Thyroid gland (tissue), 4 donors: ENCODE measurements around the gene BCAS1. TPM values are rescaled to one million over a fixed set of nuclear protein-coding genes. Genes with fewer than 3 reads are reported as not detected.

Experiments
- DNase-seq, 2 donors: peaks; one replicate each; pipeline ENCODE4 v3.0.0-alpha.2; 2019
- H3K27ac ChIP-seq, 3 donors: fragments of 200-600 bp; sonication (generic); 1 replicate in 2 of 3; 2 replicates in 1 of 3; pipeline ENCODE4 v1.5.1; 2016 to 2019; ENCODE audit warnings: mild to moderate bottlenecking in 1 of 3, moderate library complexity in 1 of 3
- H3K27me3 ChIP-seq: fragments of 200-600 bp; sonication (generic); one replicate; pipeline ENCODE4 v1.5.1; 2019
- H3K36me3 ChIP-seq, 2 donors: fragments of 200-600 bp; sonication (generic); one replicate each; pipeline ENCODE4 v1.5.1; 2016 to 2019
- H3K4me1 ChIP-seq, 2 donors: fragments of 200-600 bp; sonication (generic); one replicate each; pipeline ENCODE4 v1.5.1; 2017 to 2019
- H3K4me3 ChIP-seq, 3 donors: fragments of 200-600 bp; sonication (generic); replicated peaks in 1 of 3; 1 replicate in 2 of 3; 2 replicates in 1 of 3; pipeline ENCODE4 v1.5.1; 2016; ENCODE audit warnings: mild to moderate bottlenecking in 1 of 3
- H3K9me3 ChIP-seq: fragments of 200-600 bp; sonication (generic); one replicate; pipeline ENCODE4 v1.5.1; 2017
- CTCF ChIP-seq, 6 experiments: fragments of 200-600 bp in 3 of 6; fragments of 450-650 bp in 3 of 6; sonication (generic) in 3 of 6; IDR thresholded peaks; one replicate each; pipeline ENCODE4 v1.5.1; 2016 to 2019; ENCODE audit warnings: antibody characterized with exemption in 6 of 6, mild to moderate bottlenecking in 2 of 6, inconsistent platforms in 1 of 6, moderate library complexity in 1 of 6
- POLR2A ChIP-seq, 2 donors: fragments of 450-650 bp; IDR thresholded peaks; one replicate each; pipeline ENCODE4 v1.6.1; 2017; ENCODE audit warnings: antibody characterized with exemption in 2 of 2, mild to moderate bottlenecking in 2 of 2, moderate library complexity in 1 of 2
- WGBS, 2 donors: methylation state at CpG; one replicate each; pipeline ENCODE4 v1.1.5; 2017; 5-methylcytosine and 5-hydroxymethylcytosine counted together
- intact Hi-C: fragments of 100-400 bp; cut with DNase I; formaldehyde crosslinking; loops from one replicate; pipeline ENCODE4 v1.15.1; 2023
- total RNA-seq, 4 donors: library from RNA; depleted of rRNA; stranded (reverse); fragments of >200 nt; gene quantifications; one replicate each; pipeline ENCODE4 v1.2.3, GENCODE V29; 2016

BCAS1 gene
- total RNA-seq, 4 donors from 2014 or later = 0.11 TPM; not detected in 3

- H3K4me3 ChIP-seq = no peak overlapping the region
- intact Hi-C loops = no loop called here
- H3K36me3 ChIP-seq = no peaks in the 10 kb centered on the region
- H3K27me3 ChIP-seq = no peaks in the 10 kb centered on the region
- no peaks in the 10 kb centered on the region for H3K4me1 ChIP-seq
- 92 to 97% methylated on average over 8 of the region's 8 CpGs for WGBS, 2 donors
- H3K27ac ChIP-seq = no peak overlapping the region
- TF ChIP-seq CTCF (IDR thresholded peaks at IDR 0.05) = no peak
- TF ChIP-seq POLR2A (IDR thresholded peaks at IDR 0.05) = no peak
- DNase-seq = no peak
- no peaks in the 10 kb centered on the region for H3K9me3 ChIP-seq
These were observed 85.3 kb downstream of the BCAS1 start for GRCh38 chr20:53985150-53985518.

- DNase-seq = no peak
- no peak overlapping the region for H3K27ac ChIP-seq
These were observed 85.8 kb downstream of the BCAS1 start for GRCh38 chr20:53984356-53985149.

GRCh38 chr20:53983401-53983800 is 87.0 kb downstream of the BCAS1 start:
- H3K4me1 ChIP-seq = no peaks in the 10 kb centered on the region
- H3K9me3 ChIP-seq = no peaks in the 10 kb centered on the region
- H3K27me3 ChIP-seq = no peaks in the 10 kb centered on the region
- H3K4me3 ChIP-seq = no peak overlapping the region
- no peak overlapping the region for H3K27ac ChIP-seq
- intact Hi-C loops = no loop called here
- TF ChIP-seq POLR2A (IDR thresholded peaks at IDR 0.05) = no peak
- TF ChIP-seq CTCF (IDR thresholded peaks at IDR 0.05) = no peak
- H3K36me3 ChIP-seq = no peaks in the 10 kb centered on the region
- DNase-seq = no peak
- WGBS, 2 donors = 87 to 88% methylated on average over 3 of the region's 3 CpGs

More at GRCh38 chr20:53984356-53985149, 85.8 kb downstream of the BCAS1 start:
- intact Hi-C loops = no loop called here
- no peaks in the 10 kb centered on the region for H3K36me3 ChIP-seq
- no peaks in the 10 kb centered on the region for H3K4me1 ChIP-seq
- TF ChIP-seq CTCF (IDR thresholded peaks at IDR 0.05) = no peak
- TF ChIP-seq POLR2A (IDR thresholded peaks at IDR 0.05) = no peak
- H3K4me3 ChIP-seq = no peak overlapping the region
- WGBS, 2 donors = 69 to 78% methylated on average over 6 of the region's 6 CpGs
- no peaks in the 10 kb centered on the region for H3K27me3 ChIP-seq
- no peaks in the 10 kb centered on the region for H3K9me3 ChIP-seq

GRCh38 chr20:53982624-53983023 is 87.8 kb downstream of the BCAS1 start:
- no peak for DNase-seq
- Histone ChIP-seq H3K27me3 (no peaks in the 10 kb centered on the region), H3K9me3 (no peaks in the 10 kb centered on the region), H3K4me1 (no peaks in the 10 kb centered on the region), H3K4me3 (no peak overlapping the region), H3K27ac (no peak overlapping the region), H3K36me3 (no peaks in the 10 kb centered on the region)
- no peak for TF ChIP-seq POLR2A (IDR thresholded peaks at IDR 0.05)
- no peak for TF ChIP-seq CTCF (IDR thresholded peaks at IDR 0.05)
- WGBS, 2 donors = 78 to 79% methylated on average over 2 of the region's 2 CpGs
- intact Hi-C loops = no loop called here

- no peaks in the 10 kb centered on the region for H3K4me1 ChIP-seq
- DNase-seq = no peak
- TF ChIP-seq POLR2A (IDR thresholded peaks at IDR 0.05) (no peak), CTCF (IDR thresholded peaks at IDR 0.05) (no peak)
- H3K27ac ChIP-seq = no peak overlapping the region
- no peaks in the 10 kb centered on the region for H3K27me3 ChIP-seq
- H3K36me3 ChIP-seq = no peaks in the 10 kb centered on the region
- no peaks in the 10 kb centered on the region for H3K9me3 ChIP-seq
- intact Hi-C loops = no loop called here
- 72 to 82% methylated on average over 4 of the region's 4 CpGs for WGBS, 2 donors
- no peak overlapping the region for H3K4me3 ChIP-seq
These were observed 88.5 kb downstream of the BCAS1 start for GRCh38 chr20:53981752-53982437.
